OCI-LY3 (cell line): ENCODE measurements around the gene MGAT5B.

Source experiments
- EZH2phosphoT487 ChIP-seq: fragments of 200-600 bp; shearing (Covaris generic); IDR thresholded peaks from 2 replicates; pipeline ENCODE4 v1.6.1; 2018; ENCODE audit warnings: antibody characterized with exemption, mixed run types, low read depth
- TF ChIP-seq, protein P1 (sequence below): fragments of 200-600, 300-600 bp; sonication (generic); IDR thresholded peaks from 2 replicates; pipeline ENCODE4 v1.5.1; 2014; ENCODE audit warnings: antibody characterized with exemption, low read length, low read depth

DNA sequence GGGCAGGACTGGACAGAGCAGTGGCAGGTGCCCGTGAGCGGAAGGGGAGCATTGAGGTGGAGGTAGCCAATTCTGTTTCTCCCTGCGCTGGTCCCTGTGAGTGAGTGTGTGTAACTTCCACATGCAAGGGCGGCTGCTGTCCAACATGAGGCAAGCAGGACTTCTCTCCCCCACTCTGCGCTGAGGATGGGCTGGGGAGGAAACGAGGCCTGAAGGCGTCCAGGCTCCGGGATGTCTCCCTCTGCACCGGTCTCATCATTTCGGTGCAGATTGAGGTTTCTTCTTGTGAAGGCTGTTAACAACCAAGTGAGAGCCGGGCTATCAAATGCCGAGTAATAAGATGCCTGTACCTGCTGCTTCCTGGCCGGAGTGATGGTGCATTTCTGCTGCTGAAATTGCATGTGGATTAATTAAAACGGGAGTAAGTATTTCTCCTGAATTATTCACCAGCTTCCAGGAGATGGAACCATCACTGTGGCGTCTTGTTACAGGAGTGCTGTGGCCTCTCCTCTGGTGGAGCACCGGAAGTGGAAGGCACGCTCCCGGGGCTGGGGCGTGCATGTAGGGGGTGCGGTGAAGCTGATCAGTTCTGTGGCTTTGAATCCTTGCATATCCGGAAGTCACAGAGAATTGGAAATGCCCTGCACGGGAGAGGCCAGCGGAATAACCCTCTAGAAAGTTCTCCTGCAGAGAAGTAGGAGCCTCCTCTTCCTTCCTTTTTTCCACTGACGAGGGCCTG lies 41.7 kb upstream of the MGAT5B start:
- TF ChIP-seq, protein P1, sequence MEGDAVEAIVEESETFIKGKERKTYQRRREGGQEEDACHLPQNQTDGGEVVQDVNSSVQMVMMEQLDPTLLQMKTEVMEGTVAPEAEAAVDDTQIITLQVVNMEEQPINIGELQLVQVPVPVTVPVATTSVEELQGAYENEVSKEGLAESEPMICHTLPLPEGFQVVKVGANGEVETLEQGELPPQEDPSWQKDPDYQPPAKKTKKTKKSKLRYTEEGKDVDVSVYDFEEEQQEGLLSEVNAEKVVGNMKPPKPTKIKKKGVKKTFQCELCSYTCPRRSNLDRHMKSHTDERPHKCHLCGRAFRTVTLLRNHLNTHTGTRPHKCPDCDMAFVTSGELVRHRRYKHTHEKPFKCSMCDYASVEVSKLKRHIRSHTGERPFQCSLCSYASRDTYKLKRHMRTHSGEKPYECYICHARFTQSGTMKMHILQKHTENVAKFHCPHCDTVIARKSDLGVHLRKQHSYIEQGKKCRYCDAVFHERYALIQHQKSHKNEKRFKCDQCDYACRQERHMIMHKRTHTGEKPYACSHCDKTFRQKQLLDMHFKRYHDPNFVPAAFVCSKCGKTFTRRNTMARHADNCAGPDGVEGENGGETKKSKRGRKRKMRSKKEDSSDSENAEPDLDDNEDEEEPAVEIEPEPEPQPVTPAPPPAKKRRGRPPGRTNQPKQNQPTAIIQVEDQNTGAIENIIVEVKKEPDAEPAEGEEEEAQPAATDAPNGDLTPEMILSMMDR, result no peak
- TF ChIP-seq EZH2phosphoT487, result no peak
